ENCODE data around the gene ZNF816.

The ZNF816 gene

DNA sequence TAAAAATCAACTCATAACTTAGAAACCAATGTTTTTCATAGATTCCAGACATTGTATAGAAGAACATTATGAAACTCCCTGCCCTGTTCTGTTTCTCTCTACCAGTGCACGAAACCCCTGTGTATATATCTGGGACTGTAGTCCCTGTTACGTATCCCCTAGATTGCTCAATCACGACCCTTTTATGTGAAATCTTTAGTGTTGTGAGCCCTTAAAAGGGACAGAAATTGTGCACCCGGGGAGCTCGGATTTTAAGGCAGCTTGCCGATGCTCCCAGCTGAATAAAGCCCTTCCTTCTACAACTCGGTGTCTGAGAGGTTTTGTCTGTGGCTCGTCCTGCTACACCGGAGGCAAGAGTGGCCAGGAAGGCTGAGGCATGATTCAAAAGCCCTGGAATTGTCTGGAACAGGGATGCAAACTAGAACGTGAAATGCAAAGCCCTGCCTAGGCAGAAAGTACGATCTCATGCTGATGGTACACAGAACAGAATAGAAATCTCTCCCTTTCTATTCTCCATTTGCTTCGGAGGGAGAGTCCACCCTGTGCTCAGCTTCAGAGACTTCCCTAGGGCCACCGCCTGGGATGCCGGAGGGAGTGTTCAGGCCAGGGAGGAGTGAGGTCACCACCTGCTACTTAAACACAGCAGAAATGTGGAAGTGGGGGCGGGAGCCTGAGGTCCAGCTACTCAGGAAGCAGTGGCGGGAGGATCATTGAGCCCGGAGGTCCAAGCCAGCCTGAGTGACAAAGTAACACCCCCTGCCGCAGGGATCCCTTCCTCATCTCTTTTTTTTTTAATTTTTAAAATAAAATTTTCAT is 38.7 kb downstream of the ZNF816 start:
- TF ChIP-seq TCF12 (IDR thresholded peaks at IDR 0.05; ENCODE audit: low read depth) (peak; percentile 12; the same call in 1 of the 2 replicates), EP300 (IDR thresholded peaks at IDR 0.05; ENCODE audit: borderline replicate concordance) (no peak), TAF1 (IDR thresholded peaks at IDR 0.05; ENCODE audit: low read depth) (no peak), CEBPB (IDR thresholded peaks at IDR 0.05) (peak; percentile 84), REST (IDR thresholded peaks at IDR 0.05; ENCODE audit: low read depth) (no peak), YY1 (IDR thresholded peaks at IDR 0.05; ENCODE audit: low read depth) (no peak)

GRCh38 chr19:52922841-52923777 is 39.6 kb downstream of the ZNF816 start, which contains the start of gene ZNF888:
TSS of gene ZNF888 (minus strand) at chr19:52923428. CDS start at chr19:52917873, 5,555 bp downstream.
- TF ChIP-seq CREB1 (IDR thresholded peaks at IDR 0.05; ENCODE audit: low read depth) (no peak), ZBTB7A (IDR thresholded peaks at IDR 0.05; ENCODE audit: low read depth) (0 out of 2 replicates have a peak, but pooled peaks have one; percentile 13), CEBPB (IDR thresholded peaks at IDR 0.05) (no peak), MAX (IDR thresholded peaks at IDR 0.05) (no peak; the same call in 1 of the 2 replicates), USF1 (IDR thresholded peaks at IDR 0.05) (no peak), REST (IDR thresholded peaks at IDR 0.05; ENCODE audit: low read depth) (no peak), RAD21 (IDR thresholded peaks at IDR 0.05; ENCODE audit: low read depth) (no peak), EP300 (IDR thresholded peaks at IDR 0.05; ENCODE audit: borderline replicate concordance) (no peak), NFIC (IDR thresholded peaks at IDR 0.05) (no peak), EGR1 (IDR thresholded peaks at IDR 0.05) (peak; percentile 74), TAF1 (IDR thresholded peaks at IDR 0.05; ENCODE audit: low read depth) (no peak; the same call in 1 of the 2 replicates), FOXM1 (IDR thresholded peaks at IDR 0.05; ENCODE audit: borderline replicate concordance, low read depth) (peak; percentile 68; the same call in 1 of the 2 replicates), TEAD4 (IDR thresholded peaks at IDR 0.05) (no peak), TCF12 (IDR thresholded peaks at IDR 0.05; ENCODE audit: low read depth) (peak; percentile 25; the same call in 1 of the 2 replicates), YY1 (IDR thresholded peaks at IDR 0.05; ENCODE audit: low read depth) (no peak)

DNA sequence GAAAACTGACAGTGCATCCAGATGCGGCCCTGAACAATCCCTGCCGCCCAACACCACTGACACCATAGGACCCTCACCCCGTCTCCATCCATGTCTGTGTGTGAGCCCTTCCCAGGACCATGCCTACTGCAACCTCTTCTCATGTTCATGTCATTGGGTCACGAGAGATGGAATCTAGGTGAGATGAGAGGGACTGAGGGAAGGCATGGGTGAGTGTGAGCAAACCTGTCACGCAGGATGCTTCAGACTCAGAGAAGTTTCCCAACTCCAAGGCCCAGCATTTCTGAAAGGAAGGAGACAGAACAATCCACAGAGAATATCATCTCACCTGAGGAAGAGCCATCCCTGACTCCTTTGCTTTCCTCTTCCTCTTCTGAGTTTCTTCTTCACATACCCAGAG is 45.1 kb downstream of the ZNF816 start:
- TF ChIP-seq USF1 (IDR thresholded peaks at IDR 0.05) (no peak), REST (IDR thresholded peaks at IDR 0.05; ENCODE audit: low read depth) (no peak)

DNA sequence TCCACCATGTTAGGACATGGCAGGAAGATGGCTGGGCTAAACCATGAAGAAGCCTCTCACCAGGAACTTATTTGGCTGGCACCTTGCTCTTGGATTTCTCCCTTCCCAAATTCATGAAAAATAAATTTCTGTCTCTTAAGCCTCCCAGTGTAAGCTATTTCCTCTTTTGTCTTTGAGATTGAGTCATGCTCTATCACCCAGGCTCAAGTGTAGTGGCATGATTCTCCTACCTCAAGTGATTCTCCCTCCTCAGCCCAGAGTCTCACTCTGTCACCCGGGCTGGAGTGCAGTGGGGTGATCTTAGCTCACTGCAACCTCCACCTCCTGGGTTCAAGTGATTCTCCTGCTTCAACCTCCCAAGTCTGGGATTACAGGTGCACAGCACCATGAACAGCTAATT is 52.0 kb downstream of the ZNF816 start:
- TF ChIP-seq TCF12 (IDR thresholded peaks at IDR 0.05; ENCODE audit: low read depth): no peak
- no peak for TF ChIP-seq ZBTB7A (IDR thresholded peaks at IDR 0.05; ENCODE audit: low read depth)
- no peak for TF ChIP-seq FOXM1 (IDR thresholded peaks at IDR 0.05; ENCODE audit: borderline replicate concordance, low read depth)
- TF ChIP-seq MAX (IDR thresholded peaks at IDR 0.05): no peak
- TF ChIP-seq YY1 (IDR thresholded peaks at IDR 0.05; ENCODE audit: low read depth): no peak
- TF ChIP-seq EP300 (IDR thresholded peaks at IDR 0.05; ENCODE audit: borderline replicate concordance): no peak
- no peak for TF ChIP-seq REST (IDR thresholded peaks at IDR 0.05; ENCODE audit: low read depth)
- no peak for TF ChIP-seq TEAD4 (IDR thresholded peaks at IDR 0.05)
- no peak for TF ChIP-seq TAF1 (IDR thresholded peaks at IDR 0.05; ENCODE audit: low read depth)
- no peak for TF ChIP-seq EGR1 (IDR thresholded peaks at IDR 0.05)
- TF ChIP-seq CREB1 (IDR thresholded peaks at IDR 0.05; ENCODE audit: low read depth): no peak
- TF ChIP-seq CEBPB (IDR thresholded peaks at IDR 0.05): no peak
- no peak for TF ChIP-seq NFIC (IDR thresholded peaks at IDR 0.05)
- no peak for TF ChIP-seq USF1 (IDR thresholded peaks at IDR 0.05)
- TF ChIP-seq RAD21 (IDR thresholded peaks at IDR 0.05; ENCODE audit: low read depth): no peak
